ENCODE results near the gene TNIK. TPM values are rescaled to one million over a fixed set of nuclear protein-coding genes. Genes with fewer than 3 reads are reported as not detected.
A peak's percentile ranks its signal among the peaks of the same experiment; 100 is the strongest.

Gene TNIK
- total RNA-seq, 1 experiment from 2014 or later, result 19.1 TPM

GRCh38 chr3:171270541-171270940 lies 189.7 kb downstream of the TNIK start:
- in situ Hi-C loops (cut with HindIII; ENCODE audit: low pct_unique_long_range_greater_than_20kb, low sequenced_read_pairs), result no loop called here
- no peak for DNase-seq (ENCODE audit: low read depth)

GRCh38 chr3:171269542-171269941 lies 190.7 kb downstream of the TNIK start:
- in situ Hi-C loops (cut with HindIII; ENCODE audit: low pct_unique_long_range_greater_than_20kb, low sequenced_read_pairs), result no loop called here
- DNase-seq (ENCODE audit: low read depth), result no peak

GRCh38 chr3:171268677-171269076 lies 191.5 kb downstream of the TNIK start:
- DNase-seq (ENCODE audit: low read depth), result no peak
- in situ Hi-C loops (cut with HindIII; ENCODE audit: low pct_unique_long_range_greater_than_20kb, low sequenced_read_pairs), result no loop called here

- DNase-seq (ENCODE audit: low read depth), result no peak
- in situ Hi-C loops (cut with HindIII; ENCODE audit: low pct_unique_long_range_greater_than_20kb, low sequenced_read_pairs), result no loop called here
These were observed 193.1 kb downstream of the TNIK start for GRCh38 chr3:171267104-171267503.

- DNase-seq (ENCODE audit: low read depth), result no peak
- in situ Hi-C loops (cut with HindIII; ENCODE audit: low pct_unique_long_range_greater_than_20kb, low sequenced_read_pairs), result no loop called here
These were observed 193.5 kb downstream of the TNIK start for GRCh38 chr3:171266740-171267073.

GRCh38 chr3:171266034-171266739 lies 194.0 kb downstream of the TNIK start:
- in situ Hi-C loops (cut with HindIII; ENCODE audit: low pct_unique_long_range_greater_than_20kb, low sequenced_read_pairs), result no loop called here
- DNase-seq (ENCODE audit: low read depth), result no peak

- no peak for DNase-seq (ENCODE audit: low read depth)
- in situ Hi-C loops (cut with HindIII; ENCODE audit: low pct_unique_long_range_greater_than_20kb, low sequenced_read_pairs), result no loop called here
These were observed 195.4 kb downstream of the TNIK start for GRCh38 chr3:171264758-171265157.

- in situ Hi-C loops (cut with HindIII; ENCODE audit: low pct_unique_long_range_greater_than_20kb, low sequenced_read_pairs), result no loop called here
- no peak for DNase-seq (ENCODE audit: low read depth)
These were observed 197.8 kb downstream of the TNIK start for GRCh38 chr3:171262431-171262830.

- DNase-seq (ENCODE audit: low read depth), result peak; percentile 92
- in situ Hi-C loops (cut with HindIII; ENCODE audit: low pct_unique_long_range_greater_than_20kb, low sequenced_read_pairs), result no loop called here
These were observed 198.7 kb downstream of the TNIK start for GRCh38 chr3:171261487-171261886.

GRCh38 chr3:171260899-171261298 lies 199.3 kb downstream of the TNIK start:
- peak; percentile 41 for DNase-seq (ENCODE audit: low read depth)
- in situ Hi-C loops (cut with HindIII; ENCODE audit: low pct_unique_long_range_greater_than_20kb, low sequenced_read_pairs), result no loop called here

- no peak for DNase-seq (ENCODE audit: low read depth)
- in situ Hi-C loops (cut with HindIII; ENCODE audit: low pct_unique_long_range_greater_than_20kb, low sequenced_read_pairs), result no loop called here
These were observed 199.7 kb downstream of the TNIK start for GRCh38 chr3:171260466-171260865.

GRCh38 chr3:171258316-171258715 lies 201.9 kb downstream of the TNIK start:
- in situ Hi-C loops (cut with HindIII; ENCODE audit: low pct_unique_long_range_greater_than_20kb, low sequenced_read_pairs), result no loop called here
- DNase-seq (ENCODE audit: low read depth), result peak; percentile 78

GRCh38 chr3:171257251-171258203 lies 202.7 kb downstream of the TNIK start:
- in situ Hi-C loops (cut with HindIII; ENCODE audit: low pct_unique_long_range_greater_than_20kb, low sequenced_read_pairs), result no loop called here
- DNase-seq (ENCODE audit: low read depth), result peak; percentile 39

- in situ Hi-C loops (cut with HindIII; ENCODE audit: low pct_unique_long_range_greater_than_20kb, low sequenced_read_pairs), result no loop called here
- no peak for DNase-seq (ENCODE audit: low read depth)
These were observed 203.6 kb downstream of the TNIK start for GRCh38 chr3:171256445-171257250.

- in situ Hi-C loops (cut with HindIII; ENCODE audit: low pct_unique_long_range_greater_than_20kb, low sequenced_read_pairs), result no loop called here
- DNase-seq (ENCODE audit: low read depth), result no peak
These were observed 204.9 kb downstream of the TNIK start for GRCh38 chr3:171255236-171255806.

- in situ Hi-C loops (cut with HindIII; ENCODE audit: low pct_unique_long_range_greater_than_20kb, low sequenced_read_pairs), result no loop called here
- DNase-seq (ENCODE audit: low read depth), result no peak
These were observed 205.9 kb downstream of the TNIK start for GRCh38 chr3:171254315-171254714.

GRCh38 chr3:171251835-171252234 lies 208.4 kb downstream of the TNIK start:
- in situ Hi-C loops (cut with HindIII; ENCODE audit: low pct_unique_long_range_greater_than_20kb, low sequenced_read_pairs), result no loop called here
- no peak for DNase-seq (ENCODE audit: low read depth)

GRCh38 chr3:171250444-171250843 lies 209.8 kb downstream of the TNIK start:
- in situ Hi-C loops (cut with HindIII; ENCODE audit: low pct_unique_long_range_greater_than_20kb, low sequenced_read_pairs), result no loop called here
- no peak for DNase-seq (ENCODE audit: low read depth)
